HS-27A (cell line): ENCODE measurements around the gene CAMSAP1.
"Not testable (repeated sequence)": the region's sequence is repeated elsewhere in the genome, so short reads cannot be mapped to it uniquely, and the experiment has no call there.

ENCODE experiments used
- DNase-seq: peaks from one replicate; pipeline ENCODE4 v3.0.0-alpha.2; 2012; ENCODE audit warnings: low read depth, missing footprints

The CAMSAP1 gene

GRCh38 chr9:135898634-135899407 lies 8.5 kb downstream of the CAMSAP1 start:
- DNase-seq, result no peak

DNA sequence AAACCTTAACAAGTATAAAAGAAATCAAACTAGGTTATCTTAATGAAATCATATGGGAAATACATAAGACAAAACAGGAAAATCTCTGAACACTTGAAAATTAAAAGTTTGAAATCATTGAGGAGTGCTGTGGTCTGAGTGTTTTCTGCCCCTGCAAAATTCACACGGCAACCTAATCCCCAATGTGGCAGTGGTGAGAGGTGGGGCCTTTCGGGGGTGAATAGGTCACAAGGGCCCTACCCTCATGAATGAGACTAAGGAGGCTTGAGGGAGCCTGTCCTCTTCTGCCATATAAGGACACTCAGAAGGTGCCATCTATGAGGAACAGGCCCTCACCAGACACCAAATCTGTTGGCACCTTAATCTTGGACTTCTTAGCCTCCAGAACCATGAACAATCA lies 10.7 kb downstream of the CAMSAP1 start:
- DNase-seq, result no peak

DNA sequence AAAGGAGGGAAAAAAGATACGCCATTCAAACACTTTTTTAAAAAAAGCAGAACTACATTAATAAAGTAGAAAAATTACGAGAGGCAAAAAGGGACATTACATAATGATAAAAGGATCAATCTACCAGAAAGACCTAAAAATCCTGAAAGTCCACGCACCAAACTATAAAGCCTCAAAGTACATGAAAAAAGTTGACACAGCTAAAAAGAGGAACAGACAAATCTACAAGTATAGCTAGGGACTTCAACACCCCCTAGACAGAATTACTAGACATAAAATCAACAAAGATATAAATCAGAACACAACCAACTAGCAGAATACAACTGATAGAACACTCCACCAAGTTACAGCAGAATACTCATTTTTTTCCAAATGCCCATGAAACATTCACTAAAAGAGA lies 11.1 kb downstream of the CAMSAP1 start:
- DNase-seq, result no peak

DNA sequence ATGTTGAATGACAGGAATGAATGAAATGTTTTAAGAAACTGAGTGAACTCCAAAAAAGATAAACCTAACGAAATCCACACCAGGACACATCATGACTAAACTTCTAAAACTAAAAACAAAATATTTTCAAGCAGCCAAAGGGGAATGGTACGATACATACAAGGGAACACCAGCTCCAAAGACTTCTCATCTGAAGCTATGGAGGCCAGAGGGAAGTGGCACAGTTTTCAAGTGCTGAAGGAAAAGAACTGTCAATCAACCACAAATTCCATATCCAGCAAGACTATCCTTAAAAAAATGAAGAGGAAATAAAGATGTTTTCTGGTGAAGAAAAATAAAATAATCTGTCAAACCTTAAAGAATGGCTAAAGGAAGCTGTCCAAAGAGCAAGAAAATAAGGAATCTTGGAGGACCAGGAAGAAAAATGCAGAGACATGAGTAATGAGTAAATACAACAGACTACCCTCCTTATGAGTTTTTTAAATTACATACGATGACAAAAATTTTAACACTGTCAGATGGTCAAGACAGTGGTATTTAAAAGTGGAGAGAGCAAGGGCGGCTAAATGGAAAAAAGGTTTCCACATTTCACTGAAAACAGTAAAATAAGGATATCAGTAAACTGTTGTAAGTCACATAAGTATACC lies 12.0 kb downstream of the CAMSAP1 start:
- DNase-seq, result no peak

DNA sequence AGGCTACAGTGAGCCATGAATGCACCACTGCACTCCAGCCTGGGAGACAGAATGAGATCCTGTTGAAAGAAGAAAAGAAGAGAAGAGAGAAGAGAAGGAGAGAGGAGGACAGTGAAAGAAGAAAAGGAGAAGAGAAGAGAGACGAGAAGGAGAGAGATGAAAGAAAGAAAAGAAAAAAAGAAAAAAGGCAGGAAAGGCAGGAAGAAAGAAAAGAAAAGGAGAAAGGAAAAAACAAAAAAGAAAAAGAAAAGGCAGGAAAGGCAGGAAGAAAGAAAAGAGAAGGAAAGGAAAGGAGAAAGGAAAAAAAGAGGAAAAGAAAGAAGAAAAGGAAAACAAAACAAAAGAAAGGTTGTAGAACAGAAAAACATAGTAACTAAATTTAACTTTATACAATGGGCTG lies 14.2 kb downstream of the CAMSAP1 start:
- no peak for DNase-seq

GRCh38 chr9:135892327-135892726 lies 15.0 kb downstream of the CAMSAP1 start:
- not testable (repeated sequence) for DNase-seq

DNA sequence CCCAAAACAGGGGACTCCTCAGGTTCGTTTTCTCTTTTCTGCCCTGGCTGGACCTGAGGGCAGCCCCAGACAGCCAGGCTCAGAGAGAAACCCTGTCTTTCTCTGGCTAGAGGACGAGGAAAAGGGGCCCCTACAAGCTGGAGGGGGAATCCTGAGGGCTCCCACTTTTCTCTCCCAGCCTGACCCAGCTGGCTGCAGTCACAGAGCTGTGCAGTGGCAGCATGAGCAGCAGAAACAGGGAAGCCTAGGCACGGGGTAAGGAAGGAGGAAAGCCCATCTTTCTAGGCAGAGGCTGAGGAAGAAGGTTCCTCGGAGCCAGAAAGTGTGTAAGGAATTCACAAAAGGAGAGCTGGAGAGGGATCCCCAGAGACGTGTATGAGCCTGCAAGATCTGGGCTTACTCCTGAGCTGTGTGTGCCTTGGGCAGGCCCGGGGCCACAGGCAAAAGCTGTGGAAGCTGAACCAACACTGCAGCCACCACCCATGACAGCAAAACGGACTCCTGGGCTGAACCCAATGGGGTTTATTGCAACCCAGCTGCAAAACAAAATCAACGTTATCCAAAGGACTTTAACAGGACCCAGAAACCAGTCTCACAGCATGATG lies 16.2 kb downstream of the CAMSAP1 start:
- DNase-seq, result no peak

DNA sequence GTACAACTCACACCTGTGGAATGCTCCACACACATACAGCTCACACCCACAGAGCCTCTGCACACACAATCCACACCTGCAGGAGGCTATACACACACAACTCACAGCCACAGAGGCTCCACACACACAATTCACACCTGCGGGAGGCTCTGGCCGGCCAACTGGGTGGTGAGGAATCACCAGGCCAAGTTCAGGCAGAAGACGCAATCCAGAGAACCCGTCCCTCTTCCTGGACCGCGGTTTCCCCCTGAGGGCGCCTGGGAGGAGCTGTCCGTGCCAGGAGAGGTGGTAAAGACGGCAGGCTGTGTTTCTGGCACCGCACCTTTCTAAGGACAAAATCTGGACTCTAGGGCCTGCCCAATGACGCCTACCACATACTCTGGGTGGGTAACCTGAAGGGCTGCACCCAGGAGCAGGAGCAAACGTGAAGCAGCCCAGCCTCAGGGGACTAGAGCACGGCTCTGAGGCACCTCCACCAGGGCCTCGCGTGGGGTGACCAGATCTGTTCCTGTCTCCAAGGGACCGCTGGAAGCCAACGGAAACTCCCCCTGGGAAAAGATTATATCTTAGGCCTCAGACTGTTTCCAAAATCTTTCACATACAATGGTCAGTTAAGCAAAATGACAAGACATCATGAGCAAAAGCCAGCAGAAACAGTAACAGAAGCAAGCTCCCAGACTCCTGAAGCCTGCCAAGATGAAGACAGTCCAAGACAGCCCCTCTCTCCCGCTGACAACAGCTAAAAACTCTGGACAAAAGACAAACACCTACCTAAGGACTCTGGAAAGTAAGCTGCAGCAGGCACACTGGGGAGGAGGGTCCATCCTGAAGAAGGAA lies 16.9 kb downstream of the CAMSAP1 start:
- DNase-seq, result no peak

- no peak for DNase-seq
Measured at GRCh38 chr9:135889564-135890189, 17.7 kb downstream of the CAMSAP1 start.

- DNase-seq, result no peak
Measured at GRCh38 chr9:135888766-135889394, 18.5 kb downstream of the CAMSAP1 start.

GRCh38 chr9:135888126-135888765 lies 19.1 kb downstream of the CAMSAP1 start:
- DNase-seq, result no peak

DNA sequence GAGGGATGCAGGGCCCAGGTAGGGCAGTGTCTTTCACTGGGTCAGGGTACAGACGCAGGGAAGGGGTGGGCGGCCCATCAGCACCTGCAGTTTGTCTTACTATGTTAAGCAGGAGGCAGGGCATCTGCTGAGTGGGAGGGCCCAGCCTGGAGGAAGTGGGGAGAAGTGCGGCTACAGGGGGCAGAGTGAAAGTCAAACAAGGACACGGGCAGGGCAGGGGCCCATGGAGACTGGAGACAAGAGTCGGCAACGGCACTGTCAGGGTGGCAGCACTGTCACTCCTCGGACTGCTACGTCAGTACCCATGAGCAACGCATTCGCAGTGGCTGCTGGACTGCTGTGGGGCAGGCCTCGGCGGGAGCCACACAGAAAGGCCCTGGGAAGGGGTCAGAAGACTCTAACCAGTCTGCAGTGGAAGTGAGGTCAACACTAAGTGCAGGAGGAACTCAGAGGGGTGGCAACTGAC lies 19.7 kb downstream of the CAMSAP1 start:
- no peak for DNase-seq

DNA sequence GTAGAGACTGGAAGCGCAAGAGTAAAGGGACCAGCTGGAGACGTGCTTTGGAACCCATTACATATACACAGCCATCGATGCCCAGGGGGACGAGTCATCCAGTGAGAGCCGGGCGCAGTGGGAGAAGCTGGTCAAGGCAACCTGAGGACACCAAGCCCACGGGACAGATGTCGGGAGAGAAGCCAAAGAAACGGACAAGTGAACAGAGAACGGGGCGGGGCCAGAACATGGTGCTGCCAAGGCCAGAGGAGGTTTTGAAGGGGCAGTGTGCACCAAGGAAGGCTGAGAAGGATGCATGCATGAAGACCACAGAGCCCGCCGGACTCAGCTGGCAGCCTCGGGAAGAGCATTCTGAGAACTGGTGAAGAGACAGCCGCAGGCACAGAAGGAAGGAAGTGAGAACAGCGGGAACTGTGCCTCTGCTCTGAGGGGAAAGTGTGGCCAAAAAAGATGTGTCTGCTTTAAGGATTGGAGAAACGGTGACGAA lies 20.3 kb downstream of the CAMSAP1 start:
- no peak for DNase-seq

- DNase-seq, result no peak
Measured at GRCh38 chr9:135886147-135886981, 21.0 kb downstream of the CAMSAP1 start.

DNA sequence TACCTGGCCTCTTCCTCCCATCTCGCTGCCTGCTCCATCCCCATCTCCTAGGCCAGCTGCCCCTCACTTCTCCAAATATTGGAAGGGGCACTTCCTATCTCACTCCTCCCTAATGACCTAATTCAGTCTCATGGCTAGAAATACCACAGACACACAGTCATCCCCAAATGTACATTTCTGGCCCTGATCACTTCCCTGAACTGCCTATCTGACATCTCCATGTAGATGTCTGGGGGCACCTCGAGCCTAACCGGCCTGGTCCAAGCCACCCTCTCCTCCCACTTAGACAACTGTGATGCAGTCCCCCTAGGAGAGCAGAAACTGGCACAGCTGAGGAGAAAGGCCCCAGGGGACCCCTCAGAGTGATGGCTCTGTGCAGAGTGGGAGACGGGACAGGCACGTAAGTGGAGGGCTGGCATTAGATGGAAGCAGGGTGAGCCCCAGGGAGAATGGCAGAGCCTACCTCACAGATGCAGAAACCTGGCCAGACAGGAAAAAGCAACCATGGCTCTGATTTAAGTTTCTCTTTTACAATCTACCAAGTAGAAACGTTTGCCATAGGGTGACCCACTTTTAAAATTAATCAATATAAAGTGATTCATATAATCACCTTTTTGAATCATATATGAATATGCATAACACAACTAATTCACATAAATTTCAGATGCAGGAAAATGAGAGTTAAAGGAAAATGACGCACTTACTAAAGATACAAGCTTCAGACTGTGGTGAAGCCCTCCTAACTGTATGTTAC lies 22.1 kb downstream of the CAMSAP1 start:
- DNase-seq, result no peak

GRCh38 chr9:135884328-135885035 lies 22.9 kb downstream of the CAMSAP1 start:
- DNase-seq, result no peak

GRCh38 chr9:135883410-135884089 lies 23.8 kb downstream of the CAMSAP1 start:
- no peak for DNase-seq

GRCh38 chr9:135882011-135882410 lies 25.3 kb downstream of the CAMSAP1 start:
- DNase-seq, result no peak
